GM19351 (cell line): ENCODE data around the gene TSPYL6.
A peak's percentile ranks its signal among the peaks of the same experiment; 100 is the strongest.

Source experiments
- ATAC-seq: cut with Tn5 transposase; IDR thresholded peaks from one replicate; pipeline ENCODE4 v1.9.1; 2021; ENCODE audit warnings: mild to moderate bottlenecking, moderate library complexity; ENCODE audit not compliant: unreplicated experiment

Gene TSPYL6

GRCh38 chr2:54258166-54258565 is 2.1 kb upstream of the TSPYL6 start:
- ATAC-seq: no peak

GRCh38 chr2:54255230-54256090 is 569 bp downstream of the TSPYL6 start:
- no peak for ATAC-seq

GRCh38 chr2:54254180-54254579 is 1.8 kb downstream of the TSPYL6 start:
- no peak for ATAC-seq

- ATAC-seq: no peak
Observed at GRCh38 chr2:54249629-54250028, 6.4 kb downstream of the TSPYL6 start.

- ATAC-seq: no peak
Observed at GRCh38 chr2:54247115-54247514, 8.9 kb downstream of the TSPYL6 start.

- ATAC-seq: no peak
Observed at GRCh38 chr2:54240515-54241469, 15.2 kb downstream of the TSPYL6 start.

GRCh38 chr2:54239427-54239826 is 16.6 kb downstream of the TSPYL6 start:
- ATAC-seq: no peak

- no peak for ATAC-seq
Observed at GRCh38 chr2:54237428-54237827, 18.6 kb downstream of the TSPYL6 start.

GRCh38 chr2:54233832-54234649 is 22.0 kb downstream of the TSPYL6 start:
- ATAC-seq: no peak

- no peak for ATAC-seq
Observed at GRCh38 chr2:54228945-54229344, 27.1 kb downstream of the TSPYL6 start.

GRCh38 chr2:54227798-54228197 is 28.2 kb downstream of the TSPYL6 start:
- ATAC-seq: no peak

GRCh38 chr2:54226260-54226659 is 29.8 kb downstream of the TSPYL6 start:
- ATAC-seq: no peak

GRCh38 chr2:54224997-54225396 is 31.0 kb downstream of the TSPYL6 start:
- no peak for ATAC-seq

GRCh38 chr2:54213082-54213481 is 42.9 kb downstream of the TSPYL6 start:
- no peak for ATAC-seq

- no peak for ATAC-seq
Observed at GRCh38 chr2:54212456-54212855, 43.6 kb downstream of the TSPYL6 start.

GRCh38 chr2:54209379-54209778 is 46.6 kb downstream of the TSPYL6 start:
- ATAC-seq: no peak

GRCh38 chr2:54208364-54209240 is 47.4 kb downstream of the TSPYL6 start:
- no peak for ATAC-seq

- ATAC-seq: no peak
Observed at GRCh38 chr2:54207666-54208195, 48.3 kb downstream of the TSPYL6 start.

- ATAC-seq: peak; percentile 82
Observed at GRCh38 chr2:54206596-54206995, 49.4 kb downstream of the TSPYL6 start.

GRCh38 chr2:54204476-54204875 is 51.6 kb downstream of the TSPYL6 start:
- ATAC-seq: no peak
